Lower lobe of right lung (tissue), 2 donors: ENCODE results near the gene SLC5A10. TPM values are rescaled to one million over a fixed set of nuclear protein-coding genes. Genes with fewer than 3 reads are reported as not detected.
"Not testable (repeated sequence)": the region's sequence is repeated elsewhere in the genome, so short reads cannot be mapped to it uniquely, and the experiment has no call there.

Experiments used
- ATAC-seq, 2 donors: fragments of 200-7000 bp; cut with Tn5 transposase; one replicate each; pipeline ENCODE4 v1.9.1; 2020 to 2022; ENCODE audit warnings: mild to moderate bottlenecking in 2 of 2, moderate library complexity in 2 of 2
- DNase-seq: peaks from one replicate; pipeline ENCODE4 v3.0.0-alpha.2; 2020
- H3K27ac ChIP-seq: fragments of 200-600 bp; one replicate; pipeline ENCODE4 v1.8.0; 2022
- H3K27me3 ChIP-seq: fragments of 200-600 bp; one replicate; pipeline ENCODE4 v1.8.0; 2022; ENCODE audit warnings: low read depth
- H3K36me3 ChIP-seq: fragments of 200-600 bp; one replicate; pipeline ENCODE4 v1.8.0; 2022; ENCODE audit warnings: mild to moderate bottlenecking
- H3K4me1 ChIP-seq: fragments of 200-600 bp; one replicate; pipeline ENCODE4 v1.8.0; 2022
- H3K4me3 ChIP-seq: fragments of 200-600 bp; one replicate; pipeline ENCODE4 v1.8.0; 2022; ENCODE audit warnings: mild to moderate bottlenecking
- H3K9me3 ChIP-seq: fragments of 200-600 bp; one replicate; pipeline ENCODE4 v1.8.0; 2022
- CTCF ChIP-seq: fragments of 200-600 bp; IDR thresholded peaks from one replicate; pipeline ENCODE4 v1.8.0; 2022; ENCODE audit warnings: antibody characterized with exemption, mild to moderate bottlenecking
- intact Hi-C: fragments of 100-400 bp; cut with DNase I; formaldehyde crosslinking; loops from one replicate; pipeline ENCODE4 v1.11.0; 2022
- total RNA-seq: library from RNA; stranded (reverse); fragmentation: NEBNext Ultra II Directional; extraction: Animal tissue kit (Norgen Biotek cat#: 25700); gene quantifications from one replicate; pipeline ENCODE4 v1.2.1, GENCODE V29; 2021
- donor health status: DM: no; HTN: yes; CAD: no; lungs with severe emphysema.

SLC5A10 gene
- total RNA-seq, 1 donor from 2014 or later: not detected

GRCh38 chr17:18953231-18953728 lies 1.3 kb downstream of the SLC5A10 start:
- DNase-seq (no peak), ATAC-seq (no peak)
- Histone ChIP-seq H3K4me3 (no peak overlapping the region), H3K27me3 (no peaks in the 10 kb centered on the region), H3K9me3 (no peaks in the 10 kb centered on the region), H3K36me3 (no peaks in the 10 kb centered on the region), H3K27ac (no peak overlapping the region), H3K4me1 (no peaks in the 10 kb centered on the region)
- TF ChIP-seq CTCF: no peak
- intact Hi-C loops: no loop called here

GRCh38 chr17:18954321-18954720 lies 2.4 kb downstream of the SLC5A10 start:
- DNase-seq (no peak), ATAC-seq (no peak)
- H3K4me3 ChIP-seq: no peak overlapping the region
- intact Hi-C loops: no loop called here
- no peaks in the 10 kb centered on the region for H3K4me1 ChIP-seq
- no peak overlapping the region for H3K27ac ChIP-seq
- no peaks in the 10 kb centered on the region for H3K9me3 ChIP-seq
- no peaks in the 10 kb centered on the region for H3K27me3 ChIP-seq
- H3K36me3 ChIP-seq: no peaks in the 10 kb centered on the region
- TF ChIP-seq CTCF: no peak

- intact Hi-C loops: no loop called here
These were observed 3.0 kb downstream of the SLC5A10 start for GRCh38 chr17:18955009-18955408.

GRCh38 chr17:18956021-18956420 lies 4.1 kb downstream of the SLC5A10 start:
- H3K36me3 ChIP-seq, H3K27me3 ChIP-seq, intact Hi-C loops, H3K4me1 ChIP-seq, DNase-seq, ATAC-seq, H3K9me3 ChIP-seq, H3K27ac ChIP-seq, H3K4me3 ChIP-seq: not testable (repeated sequence)

More at GRCh38 chr17:18955009-18955408, 3.0 kb downstream of the SLC5A10 start:
- H3K4me1 ChIP-seq: no peaks in the 10 kb centered on the region
- H3K4me3 ChIP-seq: no peak overlapping the region
- TF ChIP-seq CTCF: no peak
- ATAC-seq (no peak), DNase-seq (no peak)
- no peak overlapping the region for H3K27ac ChIP-seq
- H3K27me3 ChIP-seq: no peaks in the 10 kb centered on the region
- H3K9me3 ChIP-seq: no peaks in the 10 kb centered on the region
- H3K36me3 ChIP-seq: no peaks in the 10 kb centered on the region

- Histone ChIP-seq H3K27me3 (no peaks in the 10 kb centered on the region), H3K36me3 (no peaks in the 10 kb centered on the region), H3K9me3 (no peaks in the 10 kb centered on the region), H3K4me1 (peaks cover 6% of the 10 kb centered on the region), H3K4me3 (no peak overlapping the region), H3K27ac (no peak overlapping the region)
- no peak for TF ChIP-seq CTCF
- ATAC-seq (no peak), DNase-seq (no peak)
- intact Hi-C loops: no loop called here
These were observed 4.6 kb downstream of the SLC5A10 start for GRCh38 chr17:18956581-18956980.

- Histone ChIP-seq H3K27ac (no peak overlapping the region), H3K4me3 (no peak overlapping the region), H3K36me3 (no peaks in the 10 kb centered on the region), H3K27me3 (no peaks in the 10 kb centered on the region), H3K4me1 (peaks cover 6% of the 10 kb centered on the region), H3K9me3 (no peaks in the 10 kb centered on the region)
- DNase-seq (no peak), ATAC-seq (no peak)
- TF ChIP-seq CTCF: no peak
- intact Hi-C loops: no loop called here
These were observed 5.9 kb downstream of the SLC5A10 start for GRCh38 chr17:18957831-18958230.
